Prostate gland (tissue), 2 donors: Measurements from ENCODE around the gene BIRC6.
"Not testable (repeated sequence)": the region's sequence is repeated elsewhere in the genome, so short reads cannot be mapped to it uniquely, and the experiment has no call there.

ENCODE experiments used
- CTCF ChIP-seq, 4 experiments: fragments of 200-600 bp in 2 of 4; fragments of 450-650 bp in 2 of 4; sonication (generic) in 2 of 4; IDR thresholded peaks; 1 replicate in 3 of 4; 2 replicates in 1 of 4; pipeline ENCODE4 v1.5.1; 2016 to 2019; ENCODE audit warnings: antibody characterized with exemption in 4 of 4, mild to moderate bottlenecking in 2 of 4, moderate library complexity in 2 of 4
- POLR2A ChIP-seq: fragments of 450-650 bp; IDR thresholded peaks from one replicate; pipeline ENCODE4 v1.6.1; 2016; ENCODE audit warnings: antibody characterized with exemption, mild to moderate bottlenecking

- TF ChIP-seq CTCF (IDR thresholded peaks at IDR 0.05); POLR2A: not testable (repeated sequence)
Observed at GRCh38 chr2:32364290-32364689, 7.5 kb downstream of the BIRC6 start.
